Heart left ventricle (tissue), 16 donors: ENCODE measurements around the gene TMEM217. TPM values are rescaled to one million over a fixed set of nuclear protein-coding genes. Genes with fewer than 3 reads are reported as not detected.
A peak's percentile ranks its signal among the peaks of the same experiment; 100 is the strongest.
"Not testable (repeated sequence)": the region's sequence is repeated elsewhere in the genome, so short reads cannot be mapped to it uniquely, and the experiment has no call there.

Experiments
- ATAC-seq, 4 donors: fragments of 200-7000 bp; cut with Tn5 transposase; one replicate each; pipeline ENCODE4 v1.9.1; 2020 to 2022; ENCODE audit warnings: moderate library complexity in 4 of 4, mild to moderate bottlenecking in 3 of 4, moderate number of reproducible peaks in 1 of 4
- DNase-seq, 5 donors: peaks; one replicate each; pipeline ENCODE4 v3.0.0-alpha.2; 2020
- H3K27ac ChIP-seq, 12 donors: fragments of 200-600 bp; sonication (generic) in 4 of 12; one replicate each; pipeline versions ENCODE4 v1.5.0 to v1.8.0; 2016 to 2022; ENCODE audit warnings: mild to moderate bottlenecking in 2 of 12
- H3K27me3 ChIP-seq, 9 donors: fragments of 200-600 bp; sonication (generic) in 2 of 9; one replicate each; pipeline versions ENCODE4 v1.5.1 to v1.8.0; 2016 to 2022; ENCODE audit warnings: mild to moderate bottlenecking in 3 of 9
- H3K36me3 ChIP-seq, 9 donors: fragments of 200-600 bp; sonication (generic) in 2 of 9; one replicate each; pipeline versions ENCODE4 v1.5.0 to v1.8.0; 2018 to 2022; ENCODE audit warnings: mild to moderate bottlenecking in 2 of 9
- H3K4me1 ChIP-seq, 12 donors: fragments of 200-600 bp; sonication (generic) in 4 of 12; one replicate each; pipeline versions ENCODE4 v1.5.0 to v1.8.0; 2016 to 2022; ENCODE audit warnings: mild to moderate bottlenecking in 3 of 12
- H3K4me3 ChIP-seq, 12 donors: fragments of 200-600 bp; sonication (generic) in 4 of 12; one replicate each; pipeline versions ENCODE4 v1.5.0 to v1.8.0; 2017 to 2022; ENCODE audit warnings: mild to moderate bottlenecking in 9 of 12, moderate library complexity in 4 of 12
- H3K9me3 ChIP-seq, 12 donors: fragments of 200-600 bp; sonication (generic) in 4 of 12; one replicate each; pipeline versions ENCODE4 v1.5.0 to v1.8.0; 2016 to 2022; ENCODE audit warnings: mild to moderate bottlenecking in 1 of 12
- CTCF ChIP-seq, 12 donors: fragments of 200-600 bp; sonication (generic) in 4 of 12; IDR thresholded peaks; one replicate each; pipeline versions ENCODE4 v1.5.0 to v1.8.0; 2018 to 2022; ENCODE audit warnings: antibody characterized with exemption in 12 of 12, mild to moderate bottlenecking in 5 of 12
- POLR2A ChIP-seq, 2 donors: fragments of 450-650 bp; IDR thresholded peaks; one replicate each; pipeline ENCODE4 v1.6.1; 2017; ENCODE audit warnings: antibody characterized with exemption in 2 of 2, mild to moderate bottlenecking in 2 of 2, moderate library complexity in 2 of 2
- WGBS, 4 donors: extraction: QIAGEN DNeasy Blood & Tissue Kit in 2 of 4; methylation state at CpG; one replicate each; pipeline versions ENCODE4 v1.1.5 to v1.1.7; 2013 to 2018; 5-methylcytosine and 5-hydroxymethylcytosine counted together
- intact Hi-C, 10 donors: fragments of 100-400 bp; cut with DNase I; formaldehyde crosslinking; loops; one replicate each; pipeline versions ENCODE4 v1.11.1 to v1.14.2; 2022
- long read RNA-seq, 3 donors: library from polyadenylated mRNA; unstranded; transcript quantifications; one replicate each; pipeline ENCODE4 v2.0.0, GENCODE V29; 2020 to 2021
- polyA plus RNA-seq, 2 donors: library from polyadenylated mRNA; stranded (reverse); fragments of 200-250 nt; gene quantifications; one replicate each; pipeline ENCODE4 v1.2.3, GENCODE V29; 2013
- total RNA-seq, 9 donors: library from RNA; depleted of rRNA in 2 of 9; stranded (reverse); fragments of >200 nt in 2 of 9; fragmentation: NEBNext Ultra II Directional in 3 of 9; extraction: Animal tissue kit (Norgen Biotek cat#: 25700) in 3 of 9; gene quantifications; one replicate each; pipeline versions ENCODE4 v1.1.0 to v1.2.4, GENCODE V29; 2016 to 2023
- donor health status: ischemic (EF 13 %, LVEDD 7.1; RV severe dilation, severe dysfunction).
- donor health status: healthy with polysubstance abuse.
- donor health status: DM: no; HTN: yes; CAD: no.
- donor health status: DM: no; HTN: no; CAD: no.
- donor health status: ischemic (EF 25% LVEDD 6.9; RV normal size, moderate dysfunction).
- donor health status: ischemic (EF 25% LVEDD 5.7; RV mildly dilated, moderate dysfunction).
- donor health status: healthy.
- donor health status: DM: yes; HTN: yes; CAD: no.
- donor health status: ischemic (EF 35%, LVEDD 5.7; RV mildly dilated, moderate dysfunction).
- donor health status: nonischemic (EF 11% LVEDD 7.7; RV severe dilation, severe dysfunction).
- donor health status: DM: yes; HTN: yes; CAD: no.
- donor health status: PGD.
- donor health status: ischemic (EF 29% LVEDD 5.4; RV normal size, mild dysfunction).
- donor health status: nonischemic (EF 23%, LVEDD 6.1; RV moderate dilation, normal function).

TMEM217 gene
- 1 to 10 TPM in 2 of 9 donors, under 1 TPM in 4, not detected in 3; 0.23 to 2.1 (median 0.75) TPM for total RNA-seq
- polyA plus RNA-seq = under 1 TPM; 0.15 to 0.73 TPM
- long read RNA-seq, donor 1 = 0 reads
- long read RNA-seq, donor 2, partial matches to known transcripts = 1 of 2 reads
- long read RNA-seq, donor 2, other reads (novel, unspliced or antisense) = 1 of 2 reads
- long read RNA-seq, donor 3 = 0 reads

GRCh38 chr6:37257634-37258404 is at the start of gene TMEM217, which contains the start of gene TBC1D22B:
Gene TMEM217 (minus strand): TSS chr6:37258144. CDS start chr6:37219030, 39,114 bp downstream.
Gene TBC1D22B (plus strand): TSS chr6:37257772. CDS start chr6:37257918, 146 bp downstream.
- peak in 1 of 2 donors; percentile 62 for TF ChIP-seq POLR2A (IDR thresholded peaks at IDR 0.05)
- no peak for TF ChIP-seq CTCF (IDR thresholded peaks at IDR 0.05)
- no peaks in the 10 kb centered on the region for H3K36me3 ChIP-seq
- peak within 1 kb of the TSS; percentile 58 to 98 (median 86) for H3K4me3 ChIP-seq
- 0% methylated on average over 31 to 45 of the region's 45 CpGs for WGBS, 4 donors
- intact Hi-C loops = loop anchor here in 1 of 10 donors (1.0 kb wide), 1 partner anchor 18 kb away; no protein-coding TSS in a partner anchor
- peak; percentile 100 for ATAC-seq
- H3K9me3 ChIP-seq = no peaks in the 10 kb centered on the region
- no peaks in the 10 kb centered on the region for H3K27me3 ChIP-seq
- peak; percentile 97 to 98 (median 97) for DNase-seq
- H3K27ac ChIP-seq = peak within 1 kb of the TSS; percentile 57 to 97 (median 86)
- H3K4me1 ChIP-seq = peaks cover 0 to 47% (median 18%) of the 10 kb centered on the region in 12 donors

GRCh38 chr6:37307484-37307883 is 49.5 kb upstream of the TMEM217 start:
- H3K4me1 ChIP-seq = peaks cover 0 to 19% (median 5%) of the 10 kb centered on the region in 12 donors
- H3K27ac ChIP-seq, H3K27me3 ChIP-seq, intact Hi-C loops, DNase-seq, ATAC-seq, H3K9me3 ChIP-seq, H3K4me3 ChIP-seq: not testable (repeated sequence)
- H3K36me3 ChIP-seq = peaks cover 0 to 63% (median 16%) of the 10 kb centered on the region in 9 donors
- WGBS, 4 donors = 91 to 97% (median 95%) methylated on average over 10 of the region's 10 CpGs

GRCh38 chr6:37306624-37307222 is 48.8 kb upstream of the TMEM217 start:
- DNase-seq = no peak
- Histone ChIP-seq H3K36me3 (peaks cover 0 to 61% (median 21%) of the 10 kb centered on the region in 9 donors), H3K27me3 (no peaks in the 10 kb centered on the region), H3K27ac (no peak overlapping the region), H3K4me1 (peaks cover 0 to 19% (median 8%) of the 10 kb centered on the region in 12 donors), H3K4me3 (no peak overlapping the region), H3K9me3 (no peaks in the 10 kb centered on the region)
- peak in 2 of 4 donors; percentile 10 to 24 for ATAC-seq
- WGBS, 4 donors = 68 to 79% (median 75%) methylated on average over 4 of the region's 4 CpGs
- intact Hi-C loops = no loop called here
- TF ChIP-seq POLR2A (IDR thresholded peaks at IDR 0.05) = no peak
- peak in 3 of 12 donors; percentile 7 to 10 (median 10) for TF ChIP-seq CTCF (IDR thresholded peaks at IDR 0.05)

- 62 to 83% (median 77%) methylated on average over 4 of the region's 4 CpGs for WGBS, 4 donors
- no peaks in the 10 kb centered on the region for H3K27me3 ChIP-seq
- peaks cover 0 to 19% (median 8%) of the 10 kb centered on the region in 12 donors for H3K4me1 ChIP-seq
- no peak for DNase-seq
- no peak for TF ChIP-seq POLR2A (IDR thresholded peaks at IDR 0.05)
- no peak for TF ChIP-seq CTCF (IDR thresholded peaks at IDR 0.05)
- intact Hi-C loops = no loop called here
- no peak overlapping the region for H3K4me3 ChIP-seq
- peaks cover 0 to 69% (median 26%) of the 10 kb centered on the region in 9 donors for H3K36me3 ChIP-seq
- ATAC-seq = no peak
- H3K27ac ChIP-seq = no peak overlapping the region
- no peaks in the 10 kb centered on the region for H3K9me3 ChIP-seq
Observed at GRCh38 chr6:37305841-37306425, 48.0 kb upstream of the TMEM217 start.
